ENCODE results near the gene SCAMP5.

DNA sequence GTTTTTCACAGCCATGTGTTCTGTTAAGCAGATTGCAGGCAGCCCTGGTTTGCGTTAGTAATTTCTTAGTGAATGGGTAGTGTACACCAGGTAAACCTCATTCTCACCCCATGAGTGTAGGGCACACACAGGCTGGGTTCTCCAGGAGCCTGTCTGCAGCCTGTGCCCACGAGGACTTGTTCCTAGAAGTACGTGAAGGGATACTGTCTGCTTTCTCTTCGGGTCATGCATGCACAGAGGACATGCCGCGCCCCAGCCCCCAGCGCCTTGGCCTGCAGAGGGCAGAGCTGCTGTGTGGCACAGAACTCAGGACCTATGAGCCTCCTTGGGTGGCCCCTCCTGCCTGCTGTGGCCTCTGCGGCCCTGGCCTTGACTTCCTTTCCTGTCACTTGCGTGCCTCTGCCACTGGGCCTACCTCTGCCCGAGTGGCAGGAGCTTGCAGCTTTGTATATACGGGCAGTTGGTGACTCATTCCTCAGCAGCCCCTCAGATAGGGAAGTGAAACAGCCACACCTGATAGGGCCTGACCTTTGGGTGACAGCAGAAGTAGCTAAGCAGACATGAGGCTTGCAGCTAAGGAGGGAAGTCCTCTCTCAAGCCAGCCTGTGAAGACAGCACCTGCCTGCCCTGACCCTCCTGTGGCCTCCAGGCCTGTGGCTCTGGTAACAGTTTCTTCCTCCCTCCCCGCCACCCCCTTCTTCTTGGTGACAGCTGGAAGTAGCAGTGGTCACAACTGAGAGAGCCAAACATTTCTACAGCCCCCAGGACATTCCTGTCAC, 47.6 kb downstream of the SCAMP5 start:
- TF ChIP-seq, protein P1, sequence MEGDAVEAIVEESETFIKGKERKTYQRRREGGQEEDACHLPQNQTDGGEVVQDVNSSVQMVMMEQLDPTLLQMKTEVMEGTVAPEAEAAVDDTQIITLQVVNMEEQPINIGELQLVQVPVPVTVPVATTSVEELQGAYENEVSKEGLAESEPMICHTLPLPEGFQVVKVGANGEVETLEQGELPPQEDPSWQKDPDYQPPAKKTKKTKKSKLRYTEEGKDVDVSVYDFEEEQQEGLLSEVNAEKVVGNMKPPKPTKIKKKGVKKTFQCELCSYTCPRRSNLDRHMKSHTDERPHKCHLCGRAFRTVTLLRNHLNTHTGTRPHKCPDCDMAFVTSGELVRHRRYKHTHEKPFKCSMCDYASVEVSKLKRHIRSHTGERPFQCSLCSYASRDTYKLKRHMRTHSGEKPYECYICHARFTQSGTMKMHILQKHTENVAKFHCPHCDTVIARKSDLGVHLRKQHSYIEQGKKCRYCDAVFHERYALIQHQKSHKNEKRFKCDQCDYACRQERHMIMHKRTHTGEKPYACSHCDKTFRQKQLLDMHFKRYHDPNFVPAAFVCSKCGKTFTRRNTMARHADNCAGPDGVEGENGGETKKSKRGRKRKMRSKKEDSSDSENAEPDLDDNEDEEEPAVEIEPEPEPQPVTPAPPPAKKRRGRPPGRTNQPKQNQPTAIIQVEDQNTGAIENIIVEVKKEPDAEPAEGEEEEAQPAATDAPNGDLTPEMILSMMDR (IDR thresholded peaks at IDR 0.05), result peak; percentile 38 to 88 (median 59)
- TF ChIP-seq EP300 (IDR thresholded peaks at IDR 0.05; ENCODE audit: low read depth), result peak; percentile 70
- TF ChIP-seq POLR2A (IDR thresholded peaks at IDR 0.05), result peak; percentile 58
